GM12878 (cell line): ENCODE measurements around the gene CDK5RAP3. TPM values are rescaled to one million over a fixed set of nuclear protein-coding genes. Genes with fewer than 3 reads are reported as not detected.

ENCODE experiments used
- ATAC-seq: fragments of 200-7000 bp; cut with Tn5 transposase; 3 replicates; pipeline ENCODE4 v1.9.1; 2020; ENCODE audit warnings: mild to moderate bottlenecking, moderate library complexity
- BruUV-seq: library from RNA; stranded (reverse); fragments of 400-500 nt; replicated peaks from 2 replicates; lab custom pipeline; 2021; lab: Mats Ljungman, UMichigan
- CTCF ChIA-PET: fragments of 300-600 bp; sonication (Branson Sonifier 250); formaldehyde crosslinking; extraction: SDS; loops from one replicate; lab custom pipeline; 2021; ENCODE audit warnings: inconsistent platforms; lab: Yijun Ruan, JAX
- POLR2A ChIA-PET: fragments of 350-600 bp; formaldehyde crosslinking; extraction: SDS; loops from one replicate; lab custom pipeline; 2021; ENCODE audit warnings: inconsistent platforms; lab: Charles Lee
- RAD21 ChIA-PET: fragments of 300-600 bp; sonication (Branson Sonifier 250); formaldehyde crosslinking; loops from one replicate; lab custom pipeline; 2023; ENCODE audit warnings: antibody characterized with exemption; ENCODE audit not compliant: unreplicated experiment; lab: Charles Lee
- SMC1A ChIA-PET: fragments of 300-600 bp; sonication (Branson Sonifier 250); formaldehyde crosslinking; loops from one replicate; lab custom pipeline; 2023; ENCODE audit not compliant: unreplicated experiment, uncharacterized antibody; lab: Charles Lee
- DNase-seq: peaks from one replicate; pipeline ENCODE4 v3.0.0-alpha.2; 2011; ENCODE audit warnings: low read depth, low spot score
- FAIRE-seq: peaks from 3 replicates; lab custom pipeline; 2011; peaks lifted over from hg19 to GRCh38; lab: Jason Lieb, UNC
- H2AFZ ChIP-seq: 2 replicates; pipeline ENCODE4 v1.6.0; 2011; ENCODE audit warnings: low read depth, low read length, control low read depth; ENCODE audit not compliant: control insufficient read depth
- H3K27ac ChIP-seq: 2 replicates; pipeline ENCODE4 v1.5.1; 2011; ENCODE audit warnings: control low read depth; ENCODE audit not compliant: control insufficient read depth, insufficient read depth
- H3K27me3 ChIP-seq, 2 experiments: replicated peaks in 1 of 2; 2 replicates each; pipeline versions ENCODE4 v1.6.0 to v1.6.1; 2011; ENCODE audit warnings: low read length in 1 of 2; ENCODE audit not compliant: control insufficient read depth in 2 of 2, insufficient read depth in 2 of 2
- H3K36me3 ChIP-seq, 2 experiments: 2 replicates each; pipeline ENCODE4 v1.5.1; 2011; ENCODE audit warnings: low read length in 1 of 2; ENCODE audit not compliant: control insufficient read depth in 2 of 2, insufficient read depth in 2 of 2
- H3K4me1 ChIP-seq: 2 replicates; pipeline ENCODE4 v1.6.1; 2011; ENCODE audit warnings: mild to moderate bottlenecking, low read length, moderate library complexity, mixed read lengths; ENCODE audit not compliant: control insufficient read depth, insufficient read depth
- H3K4me2 ChIP-seq: 2 replicates; pipeline ENCODE4 v1.6.0; 2011; ENCODE audit warnings: control low read depth; ENCODE audit not compliant: control insufficient read depth, insufficient read depth
- H3K4me3 ChIP-seq: fragments of 200-600 bp; sonication (generic); 2 replicates; pipeline ENCODE4 v1.5.1; 2016
- H3K79me2 ChIP-seq: 2 replicates; pipeline ENCODE4 v1.6.0; 2011; ENCODE audit warnings: low read length; ENCODE audit not compliant: control insufficient read depth, insufficient read depth
- H3K9ac ChIP-seq: 2 replicates; pipeline ENCODE4 v1.8.0; 2011; ENCODE audit warnings: low read length, control low read depth, mixed read lengths; ENCODE audit not compliant: control insufficient read depth, insufficient read depth
- H3K9me3 ChIP-seq: replicated peaks from 3 replicates; pipeline ENCODE4 v1.5.1; 2011; ENCODE audit warnings: mild to moderate bottlenecking, low read length; ENCODE audit not compliant: control insufficient read depth, insufficient read depth
- H4K20me1 ChIP-seq: 2 replicates; pipeline ENCODE4 v1.6.0; 2011; ENCODE audit not compliant: control insufficient read depth, insufficient read depth
- ATF7 ChIP-seq: fragments of 450-650 bp; IDR thresholded peaks from 2 replicates; pipeline ENCODE4 v1.6.1; 2016; ENCODE audit warnings: low read depth, mild to moderate bottlenecking
- IRF3 ChIP-seq: fragments of 450-650 bp; IDR thresholded peaks from 2 replicates; pipeline ENCODE4 v1.6.1; 2014; ENCODE audit warnings: mild to moderate bottlenecking
- JUND ChIP-seq: IDR thresholded peaks from 2 replicates; pipeline ENCODE4 v1.6.1; 2012; ENCODE audit warnings: low read depth, mild to moderate bottlenecking, low read length, improper control_type of control experiment, moderate library complexity
- MTA2 ChIP-seq: fragments of 450-650 bp; IDR thresholded peaks from 2 replicates; pipeline ENCODE4 v1.6.1; 2016; ENCODE audit warnings: low read depth, mild to moderate bottlenecking, moderate library complexity
- MYB ChIP-seq: fragments of 150-350 bp; IDR thresholded peaks from 2 replicates; pipeline ENCODE4 v1.6.1; 2014; ENCODE audit warnings: mild to moderate bottlenecking, low read depth, low read length, borderline replicate concordance
- NFYB ChIP-seq: IDR thresholded peaks from 2 replicates; pipeline ENCODE4 v1.6.1; 2011; ENCODE audit warnings: low read depth, mild to moderate bottlenecking, low read length, improper control_type of control experiment, moderate library complexity; ENCODE audit not compliant: insufficient read depth
- PKNOX1 ChIP-seq: fragments of 450-650 bp; IDR thresholded peaks from 2 replicates; pipeline ENCODE4 v1.6.1; 2016; ENCODE audit warnings: mild to moderate bottlenecking
- TCF3 ChIP-seq: IDR thresholded peaks from 2 replicates; pipeline ENCODE4 v1.6.1; 2012; ENCODE audit warnings: low read depth, mild to moderate bottlenecking, low read length, borderline replicate concordance; ENCODE audit not compliant: insufficient read depth
- ZNF384 ChIP-seq: IDR thresholded peaks from 2 replicates; pipeline ENCODE4 v1.6.1; 2012; ENCODE audit warnings: low read depth, mild to moderate bottlenecking, low read length, improper control_type of control experiment, borderline replicate concordance
- WGBS: methylation state at CpG from one replicate; pipeline ENCODE4 v1.1.6; 2016; ENCODE audit warnings: low lambda C conversion rate; ENCODE audit not compliant: insufficient replicate concordance, insufficient coverage; ENCODE audit errors: missing lambda C conversion rate; 5-methylcytosine and 5-hydroxymethylcytosine counted together
- in situ Hi-C: fragments of 300-500 bp; cut with MboI; formaldehyde crosslinking; loops from 9 replicates; pipeline ENCODE4 v1.14.3; 2018; ENCODE audit warnings: mixed read lengths
- intact Hi-C: fragments of 100-400 bp; cut with micrococcal nuclease; formaldehyde crosslinking; loops from one replicate; pipeline ENCODE4 v1.14.2; 2022; ENCODE audit not compliant: unreplicated experiment
- polyA plus RNA-seq, 11 experiments: library from polyadenylated mRNA; depleted of rRNA in 4 of 11; unstranded in 6 of 11; stranded (reverse) in 5 of 11; fragments of >200 nt; fragmentation: Nextera tagmentation in 4 of 11; fragmentation: Illumina TruSeq in 1 of 11; extraction: Ambion mirVana in 4 of 11; extraction: Trizol in 1 of 11; gene quantifications; 1 replicate in 1 of 11; 2 replicates in 10 of 11; pipeline versions ENCODE4 v1.2.1 to v1.2.3, GENCODE V29; 2011 to 2016; ENCODE audit warnings: inconsistent platforms in 2 of 11, missing spikeins in 2 of 11, low read depth in 1 of 11
- total RNA-seq, 4 experiments: library from RNA; depleted of rRNA in 3 of 4; stranded (reverse); fragments of >200 nt in 3 of 4; fragmentation: Illumina TruSeq in 1 of 4; extraction: Trizol in 1 of 4; gene quantifications; 2 replicates each; pipeline versions ENCODE4 v1.2.1 to v1.2.3, GENCODE V29; 2013 to 2021

Gene CDK5RAP3
- total and polyA plus RNA-seq, 10 of the 15 experiments (the other 5 are each of a cell fraction or from before 2014, with no cell fraction given) = 69.4 to 237 (median 160) TPM

DNA sequence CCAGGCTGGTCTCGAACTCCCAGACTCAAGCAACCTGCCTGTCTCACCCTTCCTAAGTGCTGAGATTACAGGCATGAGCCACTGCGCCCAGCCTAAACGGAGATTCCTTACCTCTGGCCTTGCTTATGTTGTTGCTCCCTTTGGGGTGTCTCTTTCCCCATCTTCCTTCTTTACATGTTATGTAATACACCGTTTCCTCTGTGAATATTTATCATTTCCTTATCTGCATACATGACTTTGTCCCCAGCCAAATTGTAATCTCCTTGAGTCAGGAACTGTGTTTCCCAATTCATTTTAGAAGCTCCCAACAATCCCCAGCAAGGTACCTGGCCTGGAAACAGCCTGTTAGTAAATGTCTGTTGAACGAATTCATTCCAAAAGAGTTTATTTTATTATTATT is 51.0 kb downstream of the CDK5RAP3 start:
- no peaks in the 10 kb centered on the region for H3K79me2 ChIP-seq
- 46% methylated on average over 5 of the region's 5 CpGs for WGBS
- no peaks in the 10 kb centered on the region for H3K36me3 ChIP-seq
- POLR2A ChIA-PET = interaction anchor here (0.6 kb wide), 1 partner anchor 214 kb away, joined by 5 read pairs; no protein-coding TSS in a partner anchor
- CTCF ChIA-PET = interaction anchor here (1.0 to 14.1 kb wide), 6 partner anchors 10 to 73 kb away, joined by 3 to 454 read pairs (median 14); partner anchors contain the start of genes PNPO and PRR15L
- BruUV-seq = no TSS peak
- H2AFZ ChIP-seq = no peak overlapping the region
- no peak overlapping the region for H3K4me2 ChIP-seq
- RAD21 ChIA-PET = interaction anchor here (0.6 to 5.6 kb wide), 3 partner anchors 10 to 51 kb away, joined by 3 to 80 read pairs (median 13); partner anchors contain the start of gene CDK5RAP3
- peaks cover 5% of the 10 kb centered on the region; the same call in 1 of the 2 replicates for H4K20me1 ChIP-seq
- H3K4me1 ChIP-seq = peaks cover 42% of the 10 kb centered on the region
- H3K4me3 ChIP-seq = no peak overlapping the region
- TF ChIP-seq ZNF384 = no peak
- no peak for TF ChIP-seq PKNOX1
- TF ChIP-seq IRF3 = no peak
- no peak for TF ChIP-seq NFYB
- no peak for TF ChIP-seq TCF3
- no peak for TF ChIP-seq ATF7
- TF ChIP-seq MTA2 = no peak
- no peak for TF ChIP-seq MYB
- TF ChIP-seq JUND = no peak
- H3K9ac ChIP-seq = no peak overlapping the region
- SMC1A ChIA-PET = interaction anchor here (1.8 to 9.6 kb wide), 3 partner anchors 18 to 72 kb away, joined by 10 to 332 read pairs (median 158); partner anchors contain the start of gene CDK5RAP3
- DNase-seq (no peak), ATAC-seq (no peak), FAIRE-seq (no peak)
- no peak overlapping the region for H3K27ac ChIP-seq
- in situ Hi-C loops (no loop called here), intact Hi-C loops (no loop called here)
- no peaks in the 10 kb centered on the region for H3K9me3 ChIP-seq
- H3K27me3 ChIP-seq = no peaks in the 10 kb centered on the region; a peak in 2 of 4 replicates
